A549 treated with CORT108297 at 1 μM for 4 hours (cell line): Measurements from ENCODE around the gene WDR46. TPM values are rescaled to one million over a fixed set of nuclear protein-coding genes. Genes with fewer than 3 reads are reported as not detected.

Source experiments
- total RNA-seq: library from RNA; stranded (reverse); fragments of 200-300 nt; extraction: Qiagen RNA extraction; gene quantifications from 5 replicates; pipeline ENCODE4 v1.2.3, GENCODE V29; 2022

The WDR46 gene, protein sequence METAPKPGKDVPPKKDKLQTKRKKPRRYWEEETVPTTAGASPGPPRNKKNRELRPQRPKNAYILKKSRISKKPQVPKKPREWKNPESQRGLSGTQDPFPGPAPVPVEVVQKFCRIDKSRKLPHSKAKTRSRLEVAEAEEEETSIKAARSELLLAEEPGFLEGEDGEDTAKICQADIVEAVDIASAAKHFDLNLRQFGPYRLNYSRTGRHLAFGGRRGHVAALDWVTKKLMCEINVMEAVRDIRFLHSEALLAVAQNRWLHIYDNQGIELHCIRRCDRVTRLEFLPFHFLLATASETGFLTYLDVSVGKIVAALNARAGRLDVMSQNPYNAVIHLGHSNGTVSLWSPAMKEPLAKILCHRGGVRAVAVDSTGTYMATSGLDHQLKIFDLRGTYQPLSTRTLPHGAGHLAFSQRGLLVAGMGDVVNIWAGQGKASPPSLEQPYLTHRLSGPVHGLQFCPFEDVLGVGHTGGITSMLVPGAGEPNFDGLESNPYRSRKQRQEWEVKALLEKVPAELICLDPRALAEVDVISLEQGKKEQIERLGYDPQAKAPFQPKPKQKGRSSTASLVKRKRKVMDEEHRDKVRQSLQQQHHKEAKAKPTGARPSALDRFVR
- 55.2 to 60.7 TPM (median 56.9 TPM) in 5 replicates for total RNA-seq

DNA sequence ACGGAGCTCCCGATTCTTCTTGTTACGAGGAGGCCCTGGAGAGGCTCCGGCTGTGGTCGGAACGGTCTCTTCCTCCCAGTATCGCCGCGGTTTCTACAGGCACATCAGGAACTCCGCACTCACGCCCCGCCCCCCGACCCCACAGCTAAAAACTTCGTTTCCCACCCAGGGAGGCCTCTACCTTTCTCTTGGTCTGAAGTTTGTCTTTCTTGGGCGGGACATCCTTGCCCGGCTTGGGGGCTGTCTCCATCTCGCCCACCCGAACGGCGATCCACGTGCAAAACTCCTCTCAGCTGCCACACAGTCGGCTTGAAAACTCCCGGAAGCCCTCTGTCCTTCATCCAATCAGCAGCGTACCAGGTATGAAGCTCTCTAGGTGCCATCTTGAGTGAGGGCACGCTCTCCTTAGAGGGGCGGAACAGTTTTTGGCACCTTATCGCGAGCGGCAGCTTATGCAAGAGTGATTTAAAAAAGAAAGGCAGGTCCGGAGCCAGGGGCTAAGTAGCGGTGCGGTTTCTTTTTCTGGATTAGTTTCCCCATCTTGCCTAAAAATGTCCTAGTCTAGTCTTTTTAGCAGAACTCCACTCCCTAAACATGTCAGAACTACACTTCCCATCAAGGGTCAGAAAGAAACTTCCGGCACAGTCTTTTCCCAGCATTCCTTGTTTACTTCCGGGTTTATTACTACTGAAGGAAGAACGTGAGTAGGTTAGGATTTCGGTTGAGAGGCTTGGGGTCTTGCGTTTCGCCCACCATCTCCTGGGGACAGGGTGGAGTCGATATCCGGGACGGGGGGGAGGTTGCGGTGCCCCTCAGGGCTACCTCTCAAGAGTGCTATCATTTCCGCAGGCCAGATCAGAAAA lies at the start of gene WDR46, which contains the start of gene PFDN6:
TSS of gene WDR46 (minus strand) at position 319 of the 863 bp plus-strand sequence. CDS start at position 250, 69 bp downstream.
TSS of gene PFDN6 (plus strand) at position 681 of the 863 bp plus-strand sequence. CDS start 256 bp downstream, outside the sequence.

DNA sequence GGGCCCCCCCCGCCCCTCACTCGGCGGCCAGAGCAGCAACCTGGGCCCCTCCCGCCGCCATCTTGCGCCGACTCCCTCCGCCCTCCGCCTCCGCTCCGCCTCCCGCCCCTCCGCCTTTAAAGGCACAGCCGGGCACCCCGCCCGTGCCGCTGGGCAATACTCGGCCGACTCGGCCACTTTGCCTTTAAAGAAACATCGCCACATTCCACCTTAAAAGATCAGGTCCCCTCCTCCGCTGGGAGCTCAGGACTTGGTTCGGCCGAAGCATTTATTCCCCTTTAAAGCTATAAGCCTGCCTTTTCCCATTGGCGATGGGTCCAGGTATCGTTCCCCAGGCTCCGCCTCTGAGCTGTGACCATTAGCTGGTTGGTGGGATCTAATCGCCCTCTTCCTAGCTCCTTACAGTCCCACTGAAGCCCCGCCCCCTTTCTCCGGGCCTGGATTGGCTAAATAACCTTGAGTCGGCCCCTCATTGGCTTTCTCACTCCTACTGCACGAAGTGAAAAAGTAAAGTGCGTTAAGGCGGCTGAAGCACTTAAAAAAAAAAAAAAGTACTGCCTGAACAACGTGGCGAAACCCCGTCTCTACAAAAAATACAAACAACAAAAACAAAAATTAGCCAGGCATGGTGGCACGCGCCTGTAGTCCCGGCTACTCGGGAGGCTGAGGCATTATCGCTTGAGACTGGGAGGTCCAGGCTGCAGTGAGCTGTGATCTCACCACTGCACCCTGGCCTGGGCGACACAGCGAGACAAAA lies 28.8 kb upstream of the WDR46 start, which contains the start of gene ZBTB22:
TSS of gene ZBTB22 (minus strand) at position 76 of the 757 bp plus-strand sequence. CDS start 828 bp downstream, outside the sequence.

DNA sequence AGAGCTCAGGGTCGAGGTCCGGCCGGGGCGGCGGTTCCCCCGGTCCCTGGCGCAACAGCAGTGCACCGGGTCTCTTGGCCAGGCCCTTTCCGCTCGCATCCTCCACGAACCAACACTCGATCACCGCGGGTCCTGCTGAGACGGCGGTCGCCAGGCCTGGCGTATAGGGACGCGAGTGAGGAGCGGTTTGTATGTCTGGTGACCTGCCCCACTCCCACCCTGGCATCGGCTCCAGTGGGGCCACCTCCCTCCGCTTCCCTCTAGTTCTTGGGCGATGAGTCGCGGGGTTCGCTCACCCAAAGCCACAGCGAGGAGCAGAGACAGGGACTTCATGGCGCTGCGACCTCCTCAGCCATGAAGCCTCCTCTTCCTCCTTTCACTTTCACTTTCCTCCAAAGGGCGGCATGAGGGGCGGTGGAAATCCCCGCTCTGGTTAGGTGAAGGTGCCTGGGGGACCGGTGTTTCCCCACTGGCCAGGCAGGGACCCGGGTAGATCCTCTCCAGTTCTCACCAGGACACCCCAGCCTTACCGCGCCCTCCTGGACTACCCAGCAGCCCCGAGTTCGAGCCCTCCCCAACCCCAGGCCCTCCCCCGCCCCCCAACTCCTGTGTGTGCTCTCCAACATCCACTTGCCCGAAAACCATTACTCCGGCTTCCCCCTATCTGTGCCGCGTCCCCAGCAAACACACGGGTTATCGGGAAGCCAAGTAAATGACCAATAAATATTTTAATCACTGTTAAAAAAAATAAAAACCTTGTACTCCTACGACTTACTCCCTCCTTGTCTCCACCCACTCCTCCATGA lies 24.9 kb upstream of the WDR46 start, which contains the start of gene TAPBP:
TSS of gene TAPBP (minus strand) at position 370 of the 806 bp plus-strand sequence. CDS start at position 333, 37 bp downstream.

DNA sequence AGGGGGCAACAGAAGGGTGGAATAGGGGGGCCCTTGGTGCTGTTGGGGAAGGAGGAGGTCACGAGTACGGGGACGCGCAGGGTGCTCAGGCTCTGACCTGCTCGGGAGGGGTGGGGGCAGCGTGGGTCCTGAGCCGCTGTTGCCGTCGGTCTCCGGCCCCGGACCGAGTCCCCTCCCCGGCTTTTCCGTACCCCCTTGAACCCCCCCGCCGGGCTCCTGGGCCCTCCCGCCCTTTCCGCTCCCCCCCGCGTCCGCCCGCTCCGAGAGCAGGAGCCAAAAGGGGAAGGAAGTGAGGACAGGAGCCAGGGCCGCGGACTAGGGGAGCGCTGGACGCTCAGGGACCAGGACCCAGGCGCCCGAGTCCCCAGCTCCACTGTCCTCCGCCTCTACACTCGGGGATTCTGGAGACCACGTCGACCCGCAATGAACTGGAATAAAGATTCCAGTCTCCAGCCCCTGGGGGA lies 9.8 kb upstream of the WDR46 start, which contains the start of gene RGL2:
TSS of gene RGL2 (minus strand) at position 170 of the 464 bp plus-strand sequence. CDS start 332 bp downstream, outside the sequence.

DNA sequence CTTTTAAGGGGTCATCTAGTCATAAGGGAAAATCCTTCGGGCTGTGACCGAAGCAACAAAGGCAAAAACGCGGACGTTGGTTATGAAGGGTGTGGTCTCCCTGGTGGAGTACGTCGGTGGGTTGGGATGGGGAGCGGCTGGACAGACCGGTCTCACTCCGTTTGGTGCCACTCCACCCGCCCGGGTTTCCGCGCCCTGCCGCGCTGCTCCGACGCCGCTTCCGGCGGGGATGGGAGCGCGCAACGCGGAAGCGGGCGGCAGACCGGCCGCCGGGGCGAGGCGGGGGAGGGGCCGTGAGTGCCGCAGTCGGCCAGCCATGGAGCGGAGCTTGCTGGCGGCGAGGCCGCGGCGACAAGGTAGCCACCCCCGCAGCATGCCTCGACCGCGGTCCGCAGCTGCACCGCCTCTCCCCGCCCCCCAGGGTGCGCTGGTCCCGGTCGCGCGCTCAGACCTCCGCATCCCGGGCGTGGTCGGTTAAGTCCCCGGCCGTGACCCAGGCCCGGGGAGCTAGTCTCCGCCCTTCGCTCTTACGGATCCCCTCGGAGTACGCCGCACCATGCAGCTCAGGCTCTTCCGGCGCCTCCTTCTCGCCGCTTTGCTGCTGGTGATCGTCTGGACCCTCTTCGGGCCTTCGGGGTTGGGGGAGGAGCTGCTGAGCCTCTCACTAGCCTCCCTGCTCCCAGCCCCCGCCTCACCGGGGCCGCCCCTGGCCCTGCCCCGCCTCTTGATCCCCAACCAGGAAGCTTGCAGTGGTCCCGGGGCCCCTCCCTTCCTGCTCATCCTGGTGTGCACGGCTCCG lies 12.0 kb downstream of the WDR46 start, which contains the start of gene B3GALT4:
TSS of gene B3GALT4 (plus strand) at position 260 of the 799 bp plus-strand sequence. CDS start at position 557, 297 bp downstream.

DNA sequence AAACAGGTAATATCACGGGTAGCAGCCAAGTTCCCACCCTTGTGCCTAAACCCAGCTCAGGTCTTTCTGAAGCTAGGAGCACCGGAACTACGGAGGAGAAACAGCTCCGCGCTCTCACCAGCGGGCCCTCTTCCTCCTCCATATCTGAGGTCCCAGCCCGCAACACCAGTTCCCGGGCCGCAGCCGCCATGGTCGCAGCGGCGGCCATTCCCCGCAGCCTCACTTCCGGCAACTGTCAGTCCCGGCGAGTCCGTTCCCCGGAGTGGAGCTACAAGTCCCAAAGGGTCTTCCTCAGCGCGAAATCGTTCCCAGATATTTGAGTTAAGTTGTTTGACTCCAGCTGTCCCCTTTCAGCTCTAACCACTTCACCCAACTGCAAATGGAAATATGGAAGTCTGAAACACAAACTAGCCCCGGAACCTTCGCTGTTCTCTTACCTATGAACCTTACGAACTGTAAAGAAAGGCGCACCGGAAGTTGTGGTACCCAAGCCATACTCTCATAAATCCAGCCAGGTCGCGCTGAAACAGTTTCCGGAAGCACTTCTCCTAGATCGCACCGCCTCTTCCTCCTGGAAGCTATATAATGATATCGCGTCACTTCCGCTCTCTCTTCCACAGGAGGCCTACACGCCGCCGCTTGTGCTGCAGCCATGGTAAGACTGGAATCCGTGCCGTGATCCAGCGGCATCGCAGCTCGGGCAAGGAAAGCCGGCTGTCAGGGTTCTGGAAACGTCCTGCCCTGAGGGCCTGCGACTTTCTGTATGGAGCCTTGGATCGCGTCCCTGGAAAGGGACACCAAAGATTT lies 17.4 kb downstream of the WDR46 start, which contains the start of the genes RPS18 and VPS52:
TSS of gene RPS18 (plus strand) at position 608 of the 807 bp plus-strand sequence. CDS start at position 653, 45 bp downstream.
TSS of gene VPS52 (minus strand) at position 409 of the 807 bp plus-strand sequence. CDS start at position 208, 201 bp downstream.

Other genes with a start within 250 kb of the WDR46 start
- gene HLA-DPA1, start 215.6 kb downstream of the WDR46 start, total RNA-seq, result 0.05 to 0.22 TPM in 2 of 5 replicates, not detected in the others
- not detected in 5 replicates for gene HLA-DPB1, start 213.2 kb downstream of the WDR46 start, total RNA-seq
- gene COL11A2, start 96.8 kb downstream of the WDR46 start, total RNA-seq, result 0.52 to 1.2 TPM (median 0.92 TPM) in 5 replicates
- 18.0 to 24.0 TPM (median 21.6 TPM) in 5 replicates for gene RXRB, start 88.6 kb downstream of the WDR46 start, total RNA-seq
- 111 to 117 TPM (median 113 TPM) in 5 replicates for gene SLC39A7, start 88.4 kb downstream of the WDR46 start, total RNA-seq
- 12.9 to 17.5 TPM (median 16.9 TPM) in 5 replicates for gene HSD17B8, start 84.6 kb downstream of the WDR46 start, total RNA-seq
- 19.3 to 27.2 TPM (median 25.7 TPM) in 5 replicates for gene RING1, start 80.7 kb downstream of the WDR46 start, total RNA-seq
- 14.1 to 20.3 TPM (median 17.1 TPM) in 5 replicates for gene VPS52, start 17.4 kb downstream of the WDR46 start, total RNA-seq
- 2,485 to 2,639 TPM (median 2,575 TPM) in 5 replicates for gene RPS18, start 17.2 kb downstream of the WDR46 start, total RNA-seq
- 0.42 to 0.93 TPM (median 0.72 TPM) in 5 replicates for gene B3GALT4, start 12.1 kb downstream of the WDR46 start, total RNA-seq
- gene PFDN6, start 362 bp upstream of the WDR46 start, total RNA-seq, result 98.0 to 128 TPM (median 112 TPM) in 5 replicates
- 11.1 to 16.5 TPM (median 15.2 TPM) in 5 replicates for gene RGL2, start 9.7 kb upstream of the WDR46 start, total RNA-seq
- gene TAPBP, start 24.8 kb upstream of the WDR46 start, total RNA-seq, result 39.1 to 43.3 TPM (median 40.3 TPM) in 5 replicates
- gene ZBTB22, start 28.5 kb upstream of the WDR46 start, total RNA-seq, result 2.3 to 4.3 TPM (median 4.1 TPM) in 5 replicates
- 34.7 to 45.1 TPM (median 36.7 TPM) in 5 replicates for gene DAXX, start 33.7 kb upstream of the WDR46 start, total RNA-seq
- gene KIFC1, start 102.6 kb upstream of the WDR46 start, total RNA-seq, result 41.3 to 47.9 TPM (median 45.8 TPM) in 5 replicates
- gene PHF1, start 121.8 kb upstream of the WDR46 start, total RNA-seq, result 12.9 to 20.5 TPM (median 18.7 TPM) in 5 replicates
- 179 to 238 TPM (median 212 TPM) in 5 replicates for gene CUTA, start 128.9 kb upstream of the WDR46 start, total RNA-seq
- 3.2 to 6.4 TPM (median 5.2 TPM) in 5 replicates for gene SYNGAP1, start 130.8 kb upstream of the WDR46 start, total RNA-seq
- 10.5 to 11.9 TPM (median 11.8 TPM) in 5 replicates for gene ZBTB9, start 165.3 kb upstream of the WDR46 start, total RNA-seq